ENCODE results near the gene CXADR.
"Not testable (repeated sequence)": the region's sequence is repeated elsewhere in the genome, so short reads cannot be mapped to it uniquely, and the experiment has no call there.

The CXADR gene

DNA sequence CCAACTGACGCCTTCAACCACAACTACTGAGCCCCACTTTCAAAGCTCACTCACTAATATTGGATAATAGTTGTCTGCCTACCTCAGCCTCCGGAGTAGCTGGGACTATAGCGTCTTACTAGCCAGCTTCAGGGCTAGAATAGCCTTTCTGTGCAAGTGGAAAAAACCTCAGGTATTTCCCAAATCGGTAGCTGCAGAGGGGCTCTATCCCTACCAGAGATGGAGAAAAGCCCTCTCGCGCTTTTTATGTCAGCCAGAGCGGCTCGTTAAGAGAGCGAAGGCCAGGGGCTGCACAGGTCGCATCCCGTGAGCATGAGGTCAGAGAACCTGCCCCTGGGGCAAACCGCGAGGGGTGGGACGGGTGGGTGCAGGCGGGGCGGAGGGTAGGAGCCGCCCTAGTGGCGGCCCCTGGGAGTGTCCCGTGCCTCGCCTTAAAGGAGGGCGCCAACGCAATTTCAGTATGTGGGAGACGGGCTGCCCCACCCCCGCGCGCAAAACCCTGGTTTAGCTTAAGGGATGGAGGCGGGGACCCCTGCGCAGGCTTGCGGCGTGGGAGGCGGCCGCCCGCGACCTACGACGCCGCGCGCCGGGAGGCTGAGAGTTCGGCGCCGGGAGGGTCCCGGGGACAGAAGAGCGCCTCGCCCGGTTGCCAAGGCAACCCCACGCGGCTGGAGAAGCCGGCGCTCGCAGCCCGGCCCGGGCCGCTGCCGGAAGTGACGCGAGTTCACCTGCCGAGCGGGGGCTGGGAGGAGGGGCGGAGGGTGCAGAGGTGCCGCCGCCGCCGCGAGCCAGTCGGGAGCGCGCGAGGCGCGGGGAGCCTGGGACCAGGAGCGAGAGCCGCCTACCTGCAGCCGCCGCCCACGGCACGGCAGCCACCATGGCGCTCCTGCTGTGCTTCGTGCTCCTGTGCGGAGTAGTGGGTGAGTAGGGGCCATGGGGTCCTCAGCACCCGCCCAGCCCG, at the start of gene CXADR:
TSS of gene CXADR (plus strand) at position 791 of the 961 bp plus-strand sequence. CDS start at position 878, 87 bp downstream.
- peak; percentile 46 for DNase-seq (ENCODE audit: insufficient read length, low spot score)
- FAIRE-seq, result no peak

GRCh38 chr21:17466166-17466565, 46.7 kb upstream of the CXADR start:
- DNase-seq (ENCODE audit: insufficient read length, low spot score), result no peak
- no peak for FAIRE-seq

DNA sequence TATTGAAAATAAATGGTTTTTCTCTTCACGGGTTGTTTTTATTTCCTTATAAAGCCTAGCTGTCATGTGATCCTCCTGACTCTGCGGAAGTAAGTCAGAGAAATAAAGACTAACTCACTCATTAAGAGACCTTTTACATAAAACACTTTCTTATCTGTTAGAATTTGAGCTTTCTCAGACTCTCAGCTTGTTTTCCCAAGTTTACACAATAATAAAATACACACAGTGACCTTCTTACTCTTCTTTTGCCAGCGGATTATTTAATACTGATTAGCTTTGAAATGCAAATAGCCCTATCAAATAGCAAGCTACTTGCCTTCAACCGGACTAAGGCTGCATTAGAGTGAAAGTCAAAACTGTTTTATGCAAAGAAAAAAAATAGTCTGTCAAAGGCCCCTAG, 45.5 kb upstream of the CXADR start:
- FAIRE-seq (no peak), DNase-seq (ENCODE audit: insufficient read length, low spot score) (no peak)

- DNase-seq (ENCODE audit: insufficient read length, low spot score) (no peak), FAIRE-seq (no peak)
Observed at GRCh38 chr21:17467829-17468228, 45.0 kb upstream of the CXADR start.

DNA sequence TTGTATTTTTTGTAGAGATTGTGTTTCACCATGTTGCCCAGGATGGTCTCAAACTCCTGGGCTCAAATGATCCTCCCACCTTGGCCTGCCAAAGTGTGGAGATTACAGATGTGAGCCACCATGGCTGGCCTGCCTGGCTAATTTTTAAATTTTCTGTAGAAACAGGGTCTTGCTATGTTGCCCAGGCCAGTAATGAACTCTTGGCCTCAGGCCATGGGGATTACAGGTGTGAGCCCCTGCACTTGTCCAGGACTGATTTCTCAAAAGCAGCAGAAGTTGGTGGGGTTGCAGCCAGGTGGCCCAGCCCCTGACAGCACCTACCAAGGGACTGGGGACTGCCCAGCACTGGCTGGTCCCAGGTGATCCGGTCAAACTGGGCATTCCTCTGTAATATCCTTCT, 44.1 kb upstream of the CXADR start:
- DNase-seq (ENCODE audit: insufficient read length, low spot score) (no peak), FAIRE-seq (no peak)

DNA sequence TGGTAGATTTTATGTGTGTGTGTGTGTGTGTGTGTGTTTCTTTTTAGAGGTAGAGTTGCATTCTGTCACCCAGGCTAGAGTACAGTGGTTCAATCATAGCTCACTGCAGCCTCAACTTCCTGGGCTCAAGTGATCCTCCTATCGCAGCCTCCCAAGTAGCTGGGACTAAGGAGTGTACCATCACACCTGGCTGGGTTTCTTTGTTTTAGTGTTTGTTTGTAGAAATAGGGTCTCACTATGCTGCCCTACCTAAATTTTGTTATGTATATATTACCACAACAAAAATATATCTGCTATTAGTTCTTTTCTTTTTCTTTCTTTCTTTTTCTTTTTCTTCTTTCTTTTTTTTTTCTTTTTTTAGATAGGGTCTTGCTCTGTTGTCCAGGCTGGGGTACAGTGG, 43.1 kb upstream of the CXADR start:
- FAIRE-seq, result no peak
- no peak for DNase-seq (ENCODE audit: insufficient read length, low spot score)

DNA sequence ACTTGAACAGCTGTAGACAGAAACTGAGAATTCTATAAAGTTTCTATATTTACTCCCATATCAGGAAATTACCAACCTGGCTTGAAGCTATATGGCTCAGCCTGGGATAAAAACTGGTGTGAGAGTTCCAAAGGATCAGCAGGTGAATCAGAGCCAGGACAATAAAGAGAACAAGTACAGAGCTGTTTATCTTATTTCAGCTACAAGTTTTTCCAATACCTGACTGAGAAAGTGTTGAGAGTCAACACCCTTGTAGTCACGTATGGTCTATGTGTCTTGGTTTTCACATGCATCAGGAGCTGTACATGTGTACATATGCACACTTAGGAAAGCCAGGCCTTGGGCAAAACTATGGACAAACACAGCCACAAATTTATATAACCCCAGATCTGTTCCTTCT, 40.7 kb upstream of the CXADR start:
- DNase-seq (ENCODE audit: insufficient read length, low spot score) (no peak), FAIRE-seq (no peak)

DNA sequence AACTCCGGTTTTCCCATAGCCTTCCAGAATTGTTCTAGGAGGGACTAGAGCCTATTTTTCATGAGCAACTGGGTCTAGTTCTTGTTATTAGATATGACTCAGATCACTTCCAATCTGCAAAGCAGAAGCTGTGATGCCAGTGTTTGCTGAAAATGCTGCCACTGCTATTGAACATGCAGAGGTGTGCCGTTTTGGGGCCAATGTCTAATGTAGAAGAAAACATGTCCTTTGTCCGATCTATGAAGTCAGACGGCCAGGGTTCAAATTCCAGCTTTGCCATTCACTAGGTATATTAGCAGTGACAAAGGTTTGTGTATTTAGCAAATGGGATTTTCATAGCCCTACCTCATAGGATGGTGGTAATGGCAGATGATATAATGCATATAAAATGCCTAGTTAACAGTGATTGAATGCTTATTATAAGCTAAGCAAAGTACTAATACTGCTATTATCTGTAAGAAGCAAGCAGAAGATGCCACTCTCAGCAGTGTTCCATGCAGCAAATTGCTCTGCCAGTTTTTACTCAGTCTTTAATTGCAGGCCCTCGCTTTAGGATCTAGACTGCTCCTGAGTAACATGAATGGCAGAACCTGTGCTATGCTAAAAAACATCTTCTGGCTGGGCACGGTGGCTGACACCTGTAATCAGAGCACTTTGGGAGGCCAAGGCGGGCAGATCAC, 40.1 kb upstream of the CXADR start:
- FAIRE-seq (no peak), DNase-seq (ENCODE audit: insufficient read length, low spot score) (no peak)

GRCh38 chr21:17476006-17476405, 36.8 kb upstream of the CXADR start:
- DNase-seq (ENCODE audit: insufficient read length, low spot score) (no peak), FAIRE-seq (no peak)

DNA sequence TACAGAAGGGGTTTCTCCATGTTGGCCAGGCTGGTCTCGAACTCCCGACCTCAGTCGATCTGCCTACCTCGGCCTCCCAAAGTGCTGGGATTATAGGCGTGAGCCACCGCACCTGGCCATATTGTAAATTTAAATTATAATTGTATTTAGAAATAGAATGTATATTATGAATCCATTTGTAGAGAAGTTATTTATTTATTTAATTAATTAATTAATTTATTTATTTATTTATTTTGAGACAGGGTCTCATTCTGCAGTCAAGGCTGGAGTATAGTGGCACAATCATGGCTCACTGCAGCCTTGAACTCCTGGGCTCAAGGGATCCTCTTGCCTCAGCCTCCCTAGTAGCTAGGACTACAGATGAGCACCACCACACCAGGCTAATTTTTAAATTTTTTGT, 34.7 kb upstream of the CXADR start:
- not testable (repeated sequence) for FAIRE-seq; DNase-seq (ENCODE audit: insufficient read length, low spot score)

DNA sequence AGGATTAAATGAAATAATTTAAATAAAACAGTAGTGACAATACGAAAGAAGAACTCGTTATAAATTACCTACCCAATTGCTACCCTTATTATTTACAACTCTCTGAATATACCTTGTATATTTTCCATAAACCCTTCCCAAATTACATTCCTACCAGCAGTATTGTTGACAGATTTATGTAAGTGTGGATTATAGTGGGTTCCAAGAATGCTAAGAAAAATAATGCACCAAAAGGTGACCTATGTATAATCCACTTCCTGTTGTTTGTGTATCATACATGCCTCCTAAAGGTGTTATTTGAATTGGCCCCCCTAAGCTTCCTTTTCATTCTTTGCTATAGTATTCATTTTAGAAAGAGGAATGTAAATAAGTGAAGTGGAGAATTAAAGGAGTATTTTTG, 33.2 kb upstream of the CXADR start:
- FAIRE-seq (no peak), DNase-seq (ENCODE audit: insufficient read length, low spot score) (no peak)

DNA sequence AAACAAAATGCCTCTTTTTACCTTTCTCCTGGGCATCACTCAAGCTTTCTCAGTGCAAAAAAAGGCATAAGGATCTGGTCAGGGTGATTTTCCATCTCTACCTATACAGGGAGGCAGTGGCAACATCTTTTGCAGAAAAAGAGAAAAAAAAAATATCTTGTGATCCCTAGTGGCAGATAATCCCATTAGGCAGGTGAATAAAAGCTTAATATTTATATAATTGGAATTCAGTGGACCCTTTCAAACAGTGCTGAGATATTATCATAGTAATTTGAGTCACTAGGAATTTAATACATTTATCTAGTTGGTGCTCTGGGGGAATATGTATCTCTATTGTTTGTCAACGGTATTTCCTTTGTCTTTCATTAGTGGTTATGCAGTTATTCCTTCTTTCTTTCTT, 29.9 kb upstream of the CXADR start:
- DNase-seq (ENCODE audit: insufficient read length, low spot score), result no peak
- no peak for FAIRE-seq

DNA sequence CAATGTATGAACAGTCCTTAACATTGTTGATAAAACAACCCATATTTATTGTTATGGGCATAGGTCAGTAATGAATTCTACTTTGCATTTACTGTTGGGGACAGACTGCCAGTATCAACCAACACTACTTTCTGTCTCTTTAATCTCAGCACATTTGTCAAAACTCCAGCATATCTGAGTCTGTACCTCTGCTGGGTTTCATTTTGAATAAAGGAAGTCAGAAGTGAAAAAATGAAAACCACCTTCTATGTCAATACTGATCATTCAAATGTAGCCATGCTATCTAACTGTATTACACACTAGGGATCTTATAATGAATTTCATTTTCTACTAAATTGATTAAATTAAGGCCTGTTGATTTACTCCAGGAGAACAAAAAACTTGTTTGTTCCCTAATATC, 24.2 kb upstream of the CXADR start:
- DNase-seq (ENCODE audit: insufficient read length, low spot score) (no peak), FAIRE-seq (no peak)

DNA sequence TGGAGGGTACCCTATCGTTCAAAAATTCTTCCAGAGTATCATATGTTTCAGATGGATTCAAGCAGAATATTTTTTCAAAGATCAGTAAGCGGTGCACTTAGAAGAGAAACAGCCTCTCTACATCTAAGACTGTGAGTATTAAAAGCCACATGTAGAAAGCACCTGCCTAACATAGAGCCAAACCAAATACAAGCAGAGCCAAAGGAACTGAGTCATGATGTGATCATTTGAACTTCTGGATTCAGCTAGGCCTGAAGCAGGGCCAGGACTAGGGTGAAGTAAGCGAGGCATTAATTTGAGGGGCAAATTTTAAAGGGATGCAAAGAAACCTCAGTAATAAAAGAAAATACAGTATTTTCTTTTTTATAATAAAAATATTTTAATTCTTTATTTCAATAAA, 23.3 kb upstream of the CXADR start:
- not testable (repeated sequence) for DNase-seq (ENCODE audit: insufficient read length, low spot score); FAIRE-seq

DNA sequence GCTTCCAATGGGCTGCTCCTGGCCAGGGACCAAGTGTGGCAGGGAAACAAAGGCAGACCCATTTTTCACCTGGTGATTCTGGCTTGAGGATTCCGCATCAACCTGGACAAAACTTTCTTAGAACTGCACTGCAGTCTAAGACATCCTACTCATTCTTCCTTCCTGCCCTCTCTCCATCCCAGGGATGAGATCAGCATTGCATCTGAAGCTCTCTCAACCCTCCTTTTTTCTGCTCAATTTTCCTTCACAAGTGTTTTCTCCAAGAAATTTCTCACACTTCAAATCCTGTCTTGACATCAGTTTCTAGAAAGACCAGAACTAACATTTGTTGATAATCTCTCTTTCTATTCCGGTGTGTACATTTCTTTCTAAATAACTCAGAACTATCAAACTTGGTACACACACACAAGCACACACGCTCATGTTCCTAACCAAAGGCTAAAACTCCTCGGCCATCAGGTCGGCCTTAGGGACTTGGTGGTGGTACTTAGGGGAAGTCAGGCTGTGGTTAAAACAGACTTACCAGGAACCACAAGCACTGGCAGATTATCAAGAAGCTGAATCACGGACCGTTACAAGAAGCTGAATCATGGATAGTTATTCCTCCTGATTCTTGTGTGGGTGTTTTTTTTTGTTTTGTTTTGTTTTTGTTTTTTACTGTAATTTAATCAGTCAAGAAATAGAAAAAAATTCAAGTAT, 21.0 kb upstream of the CXADR start:
- FAIRE-seq (no peak), DNase-seq (ENCODE audit: insufficient read length, low spot score) (no peak)

DNA sequence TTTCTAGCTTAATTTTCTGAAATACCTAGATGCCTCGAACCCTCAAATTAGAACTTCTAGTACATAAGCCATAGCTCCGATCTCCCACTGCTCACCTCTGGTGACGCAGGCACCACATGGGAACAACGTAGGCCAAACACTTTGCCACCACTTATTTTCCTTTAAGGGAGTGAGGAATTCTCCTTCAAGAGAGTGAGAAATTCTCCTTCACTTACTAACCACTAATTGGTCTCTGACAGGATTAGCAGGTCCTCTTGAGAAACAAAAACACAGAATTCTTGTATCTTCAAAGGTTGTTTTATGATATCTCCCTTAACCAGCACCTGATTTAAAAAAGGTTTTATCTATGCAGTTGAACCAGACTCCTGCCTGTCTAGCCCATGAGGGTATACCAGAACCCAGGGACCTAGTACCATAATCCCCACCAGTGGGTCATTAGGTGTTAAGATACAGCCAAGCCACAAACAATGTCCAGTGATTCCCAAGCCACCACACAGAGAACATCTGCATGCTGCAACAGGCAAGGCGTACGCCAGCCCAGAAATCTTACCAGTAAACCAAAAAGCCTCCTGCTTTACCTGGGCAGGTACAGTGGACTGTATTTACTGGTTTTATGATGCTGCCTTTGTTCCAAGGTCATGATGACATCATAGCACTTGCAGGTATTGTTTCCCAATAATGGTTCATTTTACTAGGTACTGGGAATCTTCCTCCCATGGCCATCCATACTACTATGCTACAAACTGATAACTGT, 20.3 kb upstream of the CXADR start:
- DNase-seq (ENCODE audit: insufficient read length, low spot score), result no peak
- FAIRE-seq, result no peak

DNA sequence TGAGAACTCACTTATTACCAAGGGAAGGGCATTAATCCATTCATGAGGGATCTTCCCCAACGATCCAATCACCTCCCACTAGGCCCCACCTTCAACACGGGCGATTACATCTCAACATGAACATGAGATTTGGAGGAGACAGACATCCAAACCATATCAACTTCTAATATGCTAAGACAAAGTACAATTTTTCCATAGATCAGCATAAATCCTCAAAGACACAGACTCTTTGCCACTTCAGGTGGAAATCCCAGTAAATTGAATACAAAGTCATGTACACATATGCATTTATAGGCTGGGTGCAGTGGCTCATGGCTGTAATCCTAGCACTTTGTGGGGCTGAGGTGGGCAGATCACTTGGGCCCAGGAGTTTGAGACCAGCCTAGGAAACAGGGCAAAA, 18.8 kb upstream of the CXADR start:
- no peak for DNase-seq (ENCODE audit: insufficient read length, low spot score)
- no peak for FAIRE-seq

DNA sequence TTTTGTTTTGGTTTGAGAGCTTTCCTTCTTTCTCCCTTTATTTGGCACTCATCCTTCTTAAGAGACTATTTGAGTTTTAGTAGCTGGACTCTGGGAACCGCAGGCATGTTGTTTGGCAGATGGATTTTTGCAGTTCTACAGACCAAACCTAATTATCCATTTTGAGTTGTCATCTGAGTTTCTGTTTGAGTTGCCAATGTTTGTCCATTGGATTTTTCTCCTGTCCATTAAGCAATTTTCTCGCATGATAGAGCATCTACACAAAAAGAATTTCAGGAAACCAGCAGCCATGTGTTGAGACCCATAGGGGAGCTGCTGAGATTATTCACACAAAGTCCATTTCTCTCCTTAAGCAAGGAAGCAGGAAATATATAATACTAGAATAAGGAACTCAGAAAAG, 17.2 kb upstream of the CXADR start:
- DNase-seq (ENCODE audit: insufficient read length, low spot score) (no peak), FAIRE-seq (no peak)

- DNase-seq (ENCODE audit: insufficient read length, low spot score) (no peak), FAIRE-seq (no peak)
Observed at GRCh38 chr21:17497316-17497715, 15.5 kb upstream of the CXADR start.

DNA sequence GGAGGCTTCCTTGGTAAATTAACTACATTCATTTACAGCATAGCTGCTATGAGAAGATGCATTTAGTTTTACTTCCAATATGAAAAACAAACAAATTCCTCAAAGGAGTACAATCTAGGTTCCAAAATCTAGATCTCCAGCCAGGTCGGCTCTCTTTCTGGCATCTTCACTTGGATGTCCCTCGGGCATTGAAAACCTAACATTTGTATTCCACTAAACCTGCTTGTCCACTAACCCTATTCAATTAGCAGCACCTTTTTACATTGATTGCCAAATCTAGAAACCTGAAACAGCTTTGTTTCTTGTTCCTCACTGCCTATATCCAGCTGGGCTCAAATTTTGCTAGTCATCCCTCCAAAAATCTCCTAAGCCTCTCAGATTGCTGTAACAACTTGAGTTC, 14.3 kb upstream of the CXADR start:
- FAIRE-seq, result no peak

More for the DNA sequence above, 14.3 kb upstream of the CXADR start:
- DNase-seq (ENCODE audit: insufficient read length, low spot score), result no peak
